ENCODE measurements around the gene CDH15.
"Not testable (repeated sequence)": the region's sequence is repeated elsewhere in the genome, so short reads cannot be mapped to it uniquely, and the experiment has no call there.

The CDH15 gene

GRCh38 chr16:89172528-89173173 is 1.1 kb downstream of the CDH15 start:
- DNase-seq (ENCODE audit: low spot score) = no peak

- no peak for DNase-seq (ENCODE audit: low spot score)
Measured at GRCh38 chr16:89173174-89173921, 1.8 kb downstream of the CDH15 start.

DNA sequence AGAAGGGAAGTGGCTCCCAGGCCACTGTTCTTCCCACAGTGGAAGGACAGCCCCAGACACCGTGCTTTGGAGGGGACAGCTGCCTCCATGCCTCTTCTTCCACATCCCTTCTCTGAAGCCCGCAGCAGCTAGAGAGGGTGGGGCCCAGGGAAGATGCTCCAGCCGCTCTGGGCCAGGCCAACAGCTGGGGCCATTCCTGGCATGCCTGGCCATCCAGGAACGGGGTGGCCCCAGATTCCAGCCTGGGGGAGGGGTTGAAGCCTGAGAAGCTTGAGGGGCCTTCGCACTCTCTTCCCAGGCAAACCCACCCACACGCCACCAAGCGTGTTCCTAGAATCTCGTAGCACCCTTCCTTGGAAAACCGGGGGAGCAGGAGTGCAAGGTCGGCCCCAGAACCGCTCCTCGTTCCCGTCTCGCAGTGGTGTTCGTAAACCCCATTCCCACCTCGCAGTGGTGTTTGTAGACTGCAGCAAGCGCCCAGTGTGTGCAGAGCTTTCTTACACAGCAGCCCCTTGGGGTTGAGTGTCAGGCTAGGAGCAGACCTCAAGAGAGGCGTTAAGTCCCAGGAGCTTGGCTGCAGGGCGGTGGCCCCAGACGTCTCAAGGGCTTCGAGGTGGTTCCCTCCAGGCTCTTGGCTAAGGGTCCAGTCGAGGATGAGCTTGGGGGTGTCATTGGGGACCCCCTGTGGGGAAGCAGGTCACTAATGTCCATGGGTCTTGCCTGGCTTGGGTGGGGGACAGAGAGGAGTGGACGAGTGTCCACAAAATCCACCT is 2.7 kb downstream of the CDH15 start:
- no peak for DNase-seq (ENCODE audit: low spot score)

- no peak for DNase-seq (ENCODE audit: low spot score)
Measured at GRCh38 chr16:89174877-89175276, 3.3 kb downstream of the CDH15 start.

GRCh38 chr16:89175280-89176146 is 4.0 kb downstream of the CDH15 start:
- DNase-seq (ENCODE audit: low spot score) = no peak

DNA sequence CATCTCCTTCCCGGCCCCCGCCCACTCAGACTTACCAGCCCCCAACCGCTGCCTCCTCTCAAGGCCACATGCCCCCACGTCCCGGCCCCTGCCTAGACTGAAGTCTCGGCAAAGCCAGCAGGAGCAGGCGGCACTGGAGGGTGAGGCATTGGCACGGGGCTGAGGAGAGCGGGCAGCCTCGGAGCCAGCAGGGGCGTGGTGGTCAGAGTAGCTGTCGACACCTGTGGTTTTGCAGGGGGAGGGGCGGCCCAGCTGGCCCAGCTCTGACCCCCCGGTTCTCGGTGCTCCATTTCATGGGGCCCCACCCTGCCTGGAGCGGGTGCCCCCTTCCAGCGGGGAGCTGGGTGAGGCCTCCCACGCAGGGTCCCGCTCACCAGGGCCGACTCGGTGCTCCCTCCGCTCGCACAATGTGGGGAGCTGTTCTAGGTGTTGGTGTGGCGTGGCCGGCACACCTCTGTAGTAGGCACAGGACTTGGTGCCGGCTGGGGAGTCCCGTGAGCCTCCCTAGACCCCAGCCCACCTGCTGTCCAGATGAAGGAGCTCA is 4.7 kb downstream of the CDH15 start:
- no peak for DNase-seq (ENCODE audit: low spot score)

DNA sequence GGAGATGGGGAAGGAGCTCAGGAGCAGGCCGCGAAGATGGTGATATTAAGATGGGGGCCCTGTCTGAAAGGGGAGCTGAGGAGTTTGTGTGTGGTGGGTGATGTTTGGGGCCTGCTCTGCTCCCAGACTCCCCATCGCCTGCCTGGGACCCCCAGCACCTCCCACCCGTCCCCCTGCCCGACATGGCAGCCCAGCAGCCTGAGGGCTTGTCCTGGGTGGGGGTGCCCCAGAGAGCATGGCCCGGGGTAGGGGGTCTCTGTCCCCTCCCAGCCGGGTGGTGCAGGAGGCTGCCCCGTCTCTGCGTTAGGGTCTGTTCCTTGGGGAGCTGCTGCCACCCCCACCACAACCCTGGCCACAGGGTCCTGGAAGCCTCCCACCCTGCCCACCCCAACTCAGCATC is 5.2 kb downstream of the CDH15 start:
- no peak for DNase-seq (ENCODE audit: low spot score)

DNA sequence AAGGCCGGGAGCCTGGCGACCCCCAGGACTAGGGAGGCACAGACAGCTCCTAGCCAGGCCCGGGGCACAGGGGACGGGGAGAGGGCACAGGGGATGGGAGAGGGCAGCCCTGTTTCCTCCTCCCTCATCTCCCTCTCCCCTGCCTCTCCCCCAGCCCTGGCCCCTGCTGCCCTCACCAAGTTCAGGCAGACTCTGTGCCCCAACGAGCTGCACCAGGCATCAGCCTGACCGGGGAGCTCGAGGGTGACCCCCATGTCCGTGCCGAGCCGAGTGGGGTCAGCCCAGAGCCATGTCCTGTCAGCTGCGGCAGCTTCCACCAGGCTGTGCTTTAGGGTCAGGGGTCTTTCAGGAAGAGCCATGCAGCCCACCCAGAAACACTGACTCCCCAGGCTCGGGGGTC is 6.0 kb downstream of the CDH15 start:
- DNase-seq (ENCODE audit: low spot score) = no peak

GRCh38 chr16:89178453-89179147 is 7.1 kb downstream of the CDH15 start:
- DNase-seq (ENCODE audit: low spot score) = no peak

DNA sequence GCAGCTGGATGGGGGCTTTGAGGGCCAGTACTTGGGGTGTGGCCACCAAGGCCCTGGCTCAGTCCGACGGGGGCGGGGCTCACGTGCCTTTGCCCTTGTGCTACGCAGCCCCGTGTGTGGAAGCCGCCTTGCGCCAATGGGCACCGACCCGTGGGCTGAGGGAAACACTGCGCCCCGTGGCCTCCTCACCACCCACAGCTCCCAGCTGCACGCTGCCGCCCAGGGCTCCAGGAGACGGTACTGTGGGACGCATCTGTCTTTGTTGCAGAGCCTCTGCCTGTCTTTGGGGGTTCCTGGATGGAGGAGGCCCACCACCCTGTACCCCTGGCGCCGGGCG is 7.6 kb downstream of the CDH15 start:
- no peak for DNase-seq (ENCODE audit: low spot score)

GRCh38 chr16:89179656-89180315 is 8.2 kb downstream of the CDH15 start:
- DNase-seq (ENCODE audit: low spot score) = no peak

DNA sequence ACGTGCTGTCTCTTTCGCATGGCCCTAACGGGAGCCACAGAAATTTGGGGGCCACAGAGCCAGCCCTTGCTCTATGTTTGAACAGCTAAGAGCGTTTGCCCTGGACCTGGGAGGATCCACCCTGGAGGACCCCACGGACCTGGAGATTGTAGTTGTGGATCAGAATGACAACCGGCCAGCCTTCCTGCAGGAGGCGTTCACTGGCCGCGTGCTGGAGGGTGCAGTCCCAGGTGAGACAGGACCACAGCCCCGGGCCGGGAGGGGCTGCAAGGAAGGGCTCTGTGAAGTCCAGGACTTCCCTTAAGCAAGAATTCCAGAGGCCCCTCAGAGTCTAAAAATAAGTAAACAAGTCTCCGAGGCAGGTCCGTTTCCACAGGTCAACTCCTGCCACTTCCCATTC is 11.9 kb downstream of the CDH15 start:
- no peak for DNase-seq (ENCODE audit: low spot score)

GRCh38 chr16:89183975-89184676 is 12.6 kb downstream of the CDH15 start:
- no peak for DNase-seq (ENCODE audit: low spot score)

DNA sequence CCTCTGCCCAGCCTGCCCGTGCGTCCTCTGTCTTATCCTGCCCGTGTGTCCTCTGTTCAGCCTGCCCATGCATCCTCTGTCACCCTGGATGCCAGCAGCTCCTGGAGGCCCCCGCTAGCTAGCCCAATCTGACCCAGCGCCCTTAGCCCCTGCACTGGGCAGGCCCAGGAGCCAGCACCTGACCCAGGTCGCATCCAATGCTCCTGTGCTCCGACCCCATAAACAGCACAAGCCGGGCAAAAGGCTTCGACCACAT is 13.1 kb downstream of the CDH15 start:
- no peak for DNase-seq (ENCODE audit: low spot score)

DNA sequence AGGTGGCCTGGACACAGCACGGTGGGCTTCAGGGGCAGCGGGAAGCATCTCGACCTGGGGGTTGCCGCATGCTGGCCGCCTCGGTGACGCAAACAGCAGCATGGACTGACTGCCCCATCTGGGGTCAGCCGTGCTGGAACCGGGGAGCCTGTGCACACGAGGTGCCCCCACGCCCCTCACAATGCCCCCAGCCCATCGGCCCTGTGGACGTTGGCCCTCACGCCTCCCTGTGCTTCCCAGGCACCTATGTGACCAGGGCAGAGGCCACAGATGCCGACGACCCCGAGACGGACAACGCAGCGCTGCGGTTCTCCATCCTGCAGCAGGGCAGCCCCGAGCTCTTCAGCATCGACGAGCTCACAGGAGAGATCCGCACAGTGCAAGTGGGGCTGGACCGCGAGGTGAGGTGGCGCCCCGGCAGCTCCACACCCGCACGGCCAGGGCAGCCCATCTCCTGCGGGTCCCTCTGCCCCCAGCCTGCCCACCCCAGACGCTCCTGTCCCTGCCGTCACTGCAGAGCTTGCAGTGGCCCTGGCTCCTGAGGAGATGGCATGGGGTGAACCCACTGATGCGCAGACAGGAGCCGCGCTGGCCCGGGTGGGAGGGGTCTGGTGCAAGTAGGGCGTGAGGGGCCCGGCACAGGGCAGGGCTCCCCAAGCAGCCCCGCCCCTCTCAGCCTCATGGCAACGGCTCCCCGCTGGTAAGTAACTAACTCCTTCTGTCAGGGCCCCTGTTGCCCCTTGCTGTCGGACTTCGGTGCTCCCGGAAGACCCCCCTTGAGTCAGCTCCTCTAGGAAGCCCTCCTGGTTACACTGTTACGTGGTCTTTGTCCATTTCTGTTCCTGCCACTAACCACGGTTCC is 13.6 kb downstream of the CDH15 start:
- no peak for DNase-seq (ENCODE audit: low spot score)

DNA sequence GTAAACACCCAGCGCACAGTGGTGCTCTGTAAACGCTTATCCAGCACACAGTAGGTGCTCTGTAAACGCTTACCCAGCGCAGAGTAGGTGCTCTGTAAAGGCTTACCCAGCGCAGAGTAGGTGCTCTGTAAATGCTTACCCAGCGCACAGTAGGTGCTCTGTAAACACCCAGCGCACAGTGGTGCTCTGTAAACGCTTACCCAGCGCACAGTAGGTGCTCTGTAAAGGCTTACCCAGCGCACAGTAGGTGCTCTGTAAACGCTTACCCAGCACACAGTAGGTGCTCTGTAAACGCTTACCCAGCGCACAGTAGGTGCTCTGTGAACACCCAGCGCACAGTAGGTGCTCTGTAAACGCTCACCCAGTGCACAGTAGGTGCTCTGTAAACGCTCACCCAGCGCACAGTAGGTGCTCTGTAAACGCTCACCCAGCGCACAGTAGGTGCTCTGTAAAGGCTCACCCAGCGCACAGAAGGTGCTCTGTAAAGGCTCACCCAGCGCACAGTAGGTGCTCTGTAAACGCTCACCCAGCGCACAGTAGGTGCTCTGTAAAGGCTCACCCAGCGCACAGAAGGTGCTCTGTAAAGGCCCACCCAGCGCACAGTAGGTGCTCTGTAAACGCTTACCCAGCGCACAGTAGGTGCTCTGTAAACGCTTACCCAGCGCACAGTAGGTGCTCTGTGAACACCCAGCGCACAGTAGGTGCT is 14.5 kb downstream of the CDH15 start:
- DNase-seq (ENCODE audit: low spot score) = not testable (repeated sequence)

GRCh38 chr16:89186593-89187031 is 15.1 kb downstream of the CDH15 start:
- DNase-seq (ENCODE audit: low spot score) = not testable (repeated sequence)

DNA sequence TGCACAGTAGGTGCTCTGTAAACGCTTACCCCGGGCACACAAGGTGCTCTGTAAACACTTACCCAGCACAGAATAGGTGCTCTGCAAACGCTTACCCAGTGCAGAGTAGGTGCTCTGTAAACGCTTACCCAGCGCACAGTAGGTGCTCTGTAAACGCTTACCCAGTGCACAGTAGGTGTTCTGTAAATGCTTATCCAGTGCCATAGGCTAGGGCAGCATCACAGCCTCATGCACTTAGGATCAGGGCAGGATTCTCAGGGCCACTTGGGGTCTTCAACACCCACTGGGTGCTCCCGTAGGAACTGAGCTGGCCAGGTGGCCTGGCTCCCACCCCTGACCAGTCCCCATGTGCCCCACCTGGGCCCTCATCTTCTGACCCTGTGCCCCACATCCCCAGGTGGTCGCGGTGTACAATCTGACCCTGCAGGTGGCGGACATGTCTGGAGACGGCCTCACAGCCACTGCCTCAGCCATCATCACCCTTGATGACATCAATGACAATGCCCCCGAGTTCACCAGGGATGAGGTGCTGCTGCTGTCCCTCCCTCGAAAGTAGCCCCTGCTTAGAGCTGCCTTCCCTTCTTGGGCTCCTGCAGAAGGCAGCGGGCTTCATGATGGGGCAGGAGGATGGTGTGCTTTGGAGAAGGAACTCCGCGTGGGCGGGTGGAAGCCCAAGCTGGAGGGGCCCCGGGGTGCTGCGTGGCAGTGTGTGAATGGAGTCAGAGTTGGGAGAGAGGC is 15.7 kb downstream of the CDH15 start:
- no peak for DNase-seq (ENCODE audit: low spot score)
